IPS-11a (cell line): Measurements from ENCODE around the gene CHRNB1.

Experiments
- H3K4me3 ChIP-seq: one replicate; pipeline ENCODE4 v1.5.1; 2013; ENCODE audit warnings: low read depth, low read length, control low read depth

CHRNB1 gene

DNA sequence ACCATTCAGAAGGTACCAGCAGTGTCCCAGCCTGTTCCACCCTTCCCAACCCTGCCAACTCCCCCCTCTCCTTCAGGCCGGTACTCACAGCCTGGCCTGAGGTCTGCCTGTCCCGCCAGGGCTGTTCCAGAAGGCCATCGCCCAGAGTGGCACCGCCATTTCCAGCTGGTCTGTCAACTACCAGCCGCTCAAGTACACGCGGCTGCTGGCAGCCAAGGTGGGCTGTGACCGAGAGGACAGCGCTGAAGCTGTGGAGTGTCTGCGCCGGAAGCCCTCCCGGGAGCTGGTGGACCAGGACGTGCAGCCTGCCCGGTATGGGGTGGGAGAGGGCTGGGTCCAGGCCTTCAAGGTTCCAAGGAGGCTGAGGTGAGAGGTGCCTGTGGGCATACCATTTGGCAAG is 30.0 kb upstream of the CHRNB1 start:
- H3K4me3 ChIP-seq, result no peak overlapping the region

DNA sequence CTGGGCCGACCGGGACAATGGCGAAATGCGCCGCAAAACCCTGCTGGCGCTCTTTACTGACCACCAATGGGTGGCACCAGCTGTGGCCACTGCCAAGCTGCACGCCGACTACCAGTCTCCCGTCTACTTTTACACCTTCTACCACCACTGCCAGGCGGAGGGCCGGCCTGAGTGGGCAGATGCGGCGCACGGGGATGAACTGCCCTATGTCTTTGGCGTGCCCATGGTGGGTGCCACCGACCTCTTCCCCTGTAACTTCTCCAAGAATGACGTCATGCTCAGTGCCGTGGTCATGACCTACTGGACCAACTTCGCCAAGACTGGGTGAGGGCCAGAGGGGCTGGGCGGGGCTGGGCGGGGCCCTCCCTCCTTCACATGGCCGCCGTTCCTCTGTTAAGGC is 29.1 kb upstream of the CHRNB1 start:
- no peak overlapping the region for H3K4me3 ChIP-seq

- no peak overlapping the region for H3K4me3 ChIP-seq
Measured at GRCh38 chr17:7416323-7416722, 28.5 kb upstream of the CHRNB1 start.

DNA sequence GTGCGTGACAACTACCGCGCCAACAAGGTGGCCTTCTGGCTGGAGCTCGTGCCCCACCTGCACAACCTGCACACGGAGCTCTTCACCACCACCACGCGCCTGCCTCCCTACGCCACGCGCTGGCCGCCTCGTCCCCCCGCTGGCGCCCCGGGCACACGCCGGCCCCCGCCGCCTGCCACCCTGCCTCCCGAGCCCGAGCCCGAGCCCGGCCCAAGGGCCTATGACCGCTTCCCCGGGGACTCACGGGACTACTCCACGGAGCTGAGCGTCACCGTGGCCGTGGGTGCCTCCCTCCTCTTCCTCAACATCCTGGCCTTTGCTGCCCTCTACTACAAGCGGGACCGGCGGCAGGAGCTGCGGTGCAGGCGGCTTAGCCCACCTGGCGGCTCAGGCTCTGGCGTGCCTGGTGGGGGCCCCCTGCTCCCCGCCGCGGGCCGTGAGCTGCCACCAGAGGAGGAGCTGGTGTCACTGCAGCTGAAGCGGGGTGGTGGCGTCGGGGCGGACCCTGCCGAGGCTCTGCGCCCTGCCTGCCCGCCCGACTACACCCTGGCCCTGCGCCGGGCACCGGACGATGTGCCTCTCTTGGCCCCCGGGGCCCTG is 27.7 kb upstream of the CHRNB1 start:
- no peak overlapping the region for H3K4me3 ChIP-seq

GRCh38 chr17:7418472-7419152 is 26.2 kb upstream of the CHRNB1 start:
- H3K4me3 ChIP-seq, result no peak overlapping the region

DNA sequence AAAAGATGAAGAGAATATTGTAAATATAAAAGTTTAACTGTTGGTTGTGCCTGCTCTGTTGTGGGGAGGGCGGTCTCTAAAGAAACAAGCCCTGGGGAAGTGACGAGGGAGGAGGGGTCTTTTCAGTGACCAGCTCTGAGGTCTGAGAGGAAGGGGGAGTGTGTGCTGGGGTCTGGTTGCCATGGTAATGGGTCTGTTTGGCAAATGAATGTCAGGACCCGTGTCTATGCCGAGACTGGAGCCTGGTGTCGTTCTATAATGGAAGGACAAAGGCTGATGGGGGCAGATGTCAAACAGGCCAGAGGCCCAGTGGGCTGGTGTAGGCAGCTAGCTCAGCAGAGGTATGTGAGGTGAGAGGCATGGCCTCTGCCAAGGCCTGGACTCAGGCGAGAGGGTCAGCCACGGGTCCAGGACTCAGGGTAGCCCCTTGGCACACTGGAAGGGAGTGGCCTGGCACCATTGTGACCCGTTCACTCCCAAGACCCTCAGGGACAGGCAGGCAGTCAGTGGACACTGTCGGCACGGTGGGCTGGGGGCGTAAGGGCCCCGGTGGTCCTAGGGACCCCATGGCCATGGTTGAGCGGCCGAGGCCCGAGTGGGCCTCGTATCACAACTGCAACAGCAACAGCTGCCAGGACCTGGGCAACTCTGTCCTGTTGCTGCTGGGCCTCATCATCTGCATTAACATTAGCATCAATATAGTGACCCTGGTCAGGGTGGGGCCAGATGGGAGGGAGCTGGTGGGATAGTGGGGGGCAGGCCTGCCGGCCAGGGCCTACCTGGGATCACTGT is 24.8 kb upstream of the CHRNB1 start, which contains the start of gene SPEM1:
Gene SPEM1, plus strand, starts transcription at position 506 of the 792 bp plus-strand sequence. Its CDS starts 61 bp downstream, at position 567.
- no peak within 1 kb of the TSS for H3K4me3 ChIP-seq

GRCh38 chr17:7421186-7421585 is 23.7 kb upstream of the CHRNB1 start:
- no peak overlapping the region for H3K4me3 ChIP-seq

DNA sequence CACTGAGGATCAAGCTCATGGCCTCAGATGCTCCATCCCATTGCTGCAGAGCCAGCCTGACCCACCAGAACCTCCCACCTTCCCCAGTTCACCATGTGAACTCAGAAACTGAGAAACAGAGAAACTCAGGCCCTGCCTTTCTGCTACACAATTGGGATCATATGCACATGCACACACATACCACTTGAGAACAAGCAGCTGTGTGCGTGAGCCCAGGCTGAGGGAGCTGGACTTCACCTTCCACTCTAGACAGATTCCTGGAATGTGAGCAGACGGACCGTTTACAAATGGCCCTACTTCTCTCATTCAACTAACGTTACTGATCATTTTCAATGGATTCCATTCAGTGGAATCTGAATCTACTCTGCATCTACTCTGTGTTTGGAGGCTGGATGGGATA is 21.2 kb upstream of the CHRNB1 start:
- H3K4me3 ChIP-seq, result no peak overlapping the region

DNA sequence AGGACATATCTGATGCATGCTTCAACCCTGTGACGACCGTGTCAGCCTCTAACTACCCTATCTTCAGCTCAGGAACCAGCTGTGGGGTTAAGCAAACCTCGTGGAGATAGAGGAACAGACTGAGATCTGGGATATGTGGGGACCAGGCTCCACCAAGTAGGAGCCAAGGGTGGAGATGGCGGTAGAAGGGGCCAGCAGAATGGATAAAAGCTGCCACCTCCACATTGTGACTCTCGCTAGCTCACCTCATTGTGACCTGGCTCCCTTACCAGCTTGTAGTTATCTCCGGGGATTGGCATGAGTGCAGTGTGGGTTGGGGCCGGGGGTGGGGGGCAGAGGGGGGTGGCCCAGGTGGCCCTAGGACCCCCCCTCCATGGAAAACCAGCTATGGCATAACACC is 19.5 kb upstream of the CHRNB1 start, which contains the start of gene SPEM2:
Gene SPEM2, plus strand, starts transcription at position 301 of the 400 bp plus-strand sequence. Its CDS starts 73 bp downstream, at position 374.
- H3K4me3 ChIP-seq, result no peak within 1 kb of the TSS

DNA sequence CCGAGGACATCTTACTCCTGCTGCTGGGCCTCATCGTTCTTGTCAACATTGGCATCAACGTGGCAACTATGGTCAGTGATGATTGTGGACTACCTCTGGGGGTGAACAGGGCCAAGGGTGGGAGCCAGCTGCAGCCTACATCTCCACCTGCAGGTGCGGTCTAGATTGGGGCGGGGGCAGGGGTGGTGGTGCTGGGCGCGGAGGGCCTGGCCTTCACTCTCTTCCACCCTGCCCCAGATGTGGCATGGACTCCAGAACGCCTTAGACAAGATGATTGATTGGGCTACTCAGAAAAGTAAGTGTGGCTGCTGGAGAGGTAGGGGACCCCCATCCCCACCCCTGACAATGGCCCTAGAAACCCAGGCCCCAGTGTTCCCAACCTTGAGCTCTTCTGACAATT is 19.1 kb upstream of the CHRNB1 start:
- no peak overlapping the region for H3K4me3 ChIP-seq

DNA sequence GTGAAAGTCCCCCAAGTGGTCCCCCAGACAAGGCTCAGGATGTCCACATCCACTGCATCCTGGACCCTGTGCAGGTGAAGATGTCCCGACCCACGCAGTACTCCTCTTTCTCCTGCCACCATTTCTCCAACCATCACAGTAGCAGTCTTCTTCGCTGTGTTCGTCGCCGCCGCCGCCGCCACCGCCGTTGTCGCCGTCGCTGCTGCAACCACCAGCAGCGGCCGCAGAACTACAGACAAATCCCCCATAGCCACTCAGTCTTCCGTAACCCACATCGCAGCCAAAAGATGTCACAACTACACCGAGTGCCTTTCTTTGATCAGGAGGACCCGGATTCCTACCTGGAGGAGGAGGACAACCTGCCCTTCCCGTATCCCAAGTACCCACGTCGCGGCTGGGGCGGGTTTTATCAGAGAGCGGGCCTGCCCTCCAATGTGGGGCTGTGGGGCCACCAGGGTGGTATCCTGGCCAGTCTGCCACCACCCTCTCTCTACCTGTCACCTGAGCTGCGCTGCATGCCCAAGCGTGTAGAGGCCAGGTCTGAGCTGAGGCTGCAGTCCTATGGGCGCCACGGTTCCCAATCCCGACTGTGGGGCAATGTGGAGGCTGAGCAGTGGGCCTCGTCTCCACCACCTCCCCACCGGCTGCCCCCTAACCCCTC is 18.5 kb upstream of the CHRNB1 start:
- no peak overlapping the region for H3K4me3 ChIP-seq

GRCh38 chr17:7426896-7427489 is 17.9 kb upstream of the CHRNB1 start:
- no peak overlapping the region for H3K4me3 ChIP-seq

DNA sequence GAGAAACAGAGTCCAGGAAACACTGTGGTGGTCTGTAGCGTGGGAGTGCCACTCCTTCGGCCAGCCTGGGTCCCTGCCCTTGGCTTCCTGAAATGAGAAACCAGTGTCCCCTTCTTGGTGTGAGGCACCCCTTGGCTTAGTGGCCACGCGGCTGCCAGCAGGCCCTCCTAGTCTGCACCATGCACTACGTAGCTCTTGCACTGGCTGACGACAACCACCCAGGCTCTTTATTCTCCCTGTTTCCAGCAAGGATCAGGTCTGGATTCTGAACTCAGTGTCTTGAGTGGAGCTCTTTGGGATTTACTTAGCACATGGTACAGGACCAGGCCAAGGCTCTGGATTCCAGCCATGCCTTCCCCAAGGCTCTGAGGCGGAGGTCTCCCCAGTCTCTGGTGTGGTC is 17.3 kb upstream of the CHRNB1 start:
- no peak overlapping the region for H3K4me3 ChIP-seq

- H3K4me3 ChIP-seq, result no peak within 1 kb of the TSS
Measured at GRCh38 chr17:7428557-7428956, 16.3 kb upstream of the CHRNB1 start, which contains the start of gene SPEM3. Gene SPEM3, plus strand, starts transcription at chr17:7428857. Its CDS starts 46 bp downstream, at chr17:7428903.

- no peak overlapping the region for H3K4me3 ChIP-seq
Measured at GRCh38 chr17:7429722-7430121, 15.1 kb upstream of the CHRNB1 start.

DNA sequence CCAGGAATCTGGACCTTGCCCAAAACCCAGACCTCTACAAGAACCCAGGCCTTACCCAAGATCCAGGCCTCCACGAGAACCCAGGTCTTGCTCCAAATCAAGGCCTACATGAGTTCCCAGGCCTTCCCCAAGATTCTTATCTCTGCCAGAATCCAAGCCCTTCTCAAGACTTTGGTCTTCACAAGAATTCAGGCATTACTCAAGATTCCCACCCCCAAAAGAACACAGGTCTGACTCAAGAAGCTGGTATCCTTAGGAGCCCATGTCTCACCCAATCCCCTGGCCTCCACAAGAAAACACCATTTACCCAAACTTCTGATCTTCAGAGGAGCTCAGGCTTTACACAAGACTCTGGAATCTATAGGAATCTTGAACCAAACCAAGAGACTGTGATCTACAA is 13.6 kb upstream of the CHRNB1 start:
- H3K4me3 ChIP-seq, result no peak overlapping the region

DNA sequence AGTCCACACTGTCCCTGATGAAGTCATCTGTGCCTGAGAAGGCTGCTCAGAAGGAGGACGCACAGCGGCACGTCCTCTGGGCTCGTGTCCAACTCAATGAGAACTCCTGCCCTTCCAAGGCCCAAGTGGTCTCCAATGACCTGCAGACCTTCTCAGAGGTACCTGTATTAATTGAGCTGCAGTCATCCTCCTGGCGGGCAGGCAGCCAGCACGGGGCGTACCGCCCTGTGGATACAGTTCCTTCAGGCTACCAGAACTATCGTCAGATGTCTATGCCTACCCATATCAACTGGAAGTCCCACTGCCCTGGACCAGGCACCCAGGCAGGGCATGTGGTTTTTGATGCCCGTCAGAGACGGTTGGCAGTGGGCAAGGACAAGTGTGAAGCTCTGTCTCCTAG is 12.6 kb upstream of the CHRNB1 start:
- H3K4me3 ChIP-seq, result no peak overlapping the region

GRCh38 chr17:7435676-7436555 is 8.9 kb upstream of the CHRNB1 start:
- peak overlapping the region; percentile 36 for H3K4me3 ChIP-seq

GRCh38 chr17:7436556-7437368 is 8.1 kb upstream of the CHRNB1 start:
- H3K4me3 ChIP-seq, result peak overlapping the region; percentile 36
